Astrocyte (in vitro differentiated cells and primary cell): ENCODE data around the gene MORN5. TPM values are rescaled to one million over a fixed set of nuclear protein-coding genes. Genes with fewer than 3 reads are reported as not detected.

Source experiments
- DNase-seq: peaks from one replicate; pipeline ENCODE4 v3.0.0-alpha.2; 2010; ENCODE audit warnings: low read depth
- FAIRE-seq: peaks from 2 replicates; lab custom pipeline; 2011; peaks lifted over from hg19 to GRCh38; lab: Jason Lieb, UNC
- H2AFZ ChIP-seq: 2 replicates; pipeline ENCODE4 v1.6.0; 2012; ENCODE audit warnings: low read depth, low read length, inconsistent platforms
- H3K27ac ChIP-seq: 2 replicates; pipeline ENCODE4 v1.5.1; 2011; ENCODE audit warnings: low read depth, low read length, inconsistent platforms
- H3K27me3 ChIP-seq: 2 replicates; pipeline ENCODE4 v1.6.0; 2011; ENCODE audit warnings: low read length, inconsistent platforms; ENCODE audit not compliant: insufficient read depth
- H3K36me3 ChIP-seq: 2 replicates; pipeline ENCODE4 v1.5.1; 2011; ENCODE audit warnings: low read length, inconsistent platforms; ENCODE audit not compliant: insufficient read depth
- H3K4me1 ChIP-seq: 2 replicates; pipeline ENCODE4 v1.5.1; 2011; ENCODE audit warnings: low read length, inconsistent platforms; ENCODE audit not compliant: insufficient read depth
- H3K4me2 ChIP-seq: 2 replicates; pipeline ENCODE4 v1.6.0; 2012; ENCODE audit warnings: low read length, inconsistent platforms
- H3K4me3 ChIP-seq: 2 replicates; pipeline ENCODE4 v1.5.1; 2011; ENCODE audit warnings: low read depth, mild to moderate bottlenecking, low read length, inconsistent platforms; ENCODE audit not compliant: insufficient read depth
- H3K79me2 ChIP-seq: 2 replicates; pipeline ENCODE4 v1.6.0; 2012; ENCODE audit warnings: mild to moderate bottlenecking, low read length, inconsistent platforms; ENCODE audit not compliant: insufficient read depth
- H3K9ac ChIP-seq: 2 replicates; pipeline ENCODE4 v1.6.0; 2012; ENCODE audit warnings: mild to moderate bottlenecking, low read length, inconsistent platforms
- H3K9me3 ChIP-seq: 2 replicates; pipeline ENCODE4 v1.5.1; 2012; ENCODE audit warnings: low read depth, mild to moderate bottlenecking, low read length, inconsistent platforms; ENCODE audit not compliant: insufficient read depth
- H4K20me1 ChIP-seq: 2 replicates; pipeline ENCODE4 v1.6.0; 2012; ENCODE audit warnings: low read length, inconsistent platforms; ENCODE audit not compliant: insufficient read depth
- H3K27ac Mint-ChIP-seq: one replicate; pipeline ENCODE4 v1.8.0; 2021; ENCODE audit warnings: mild to moderate bottlenecking, mixed read lengths; ENCODE audit not compliant: unreplicated experiment
- H3K27me3 Mint-ChIP-seq: one replicate; pipeline ENCODE4 v1.8.0; 2021; ENCODE audit warnings: low read depth, mixed read lengths; ENCODE audit not compliant: unreplicated experiment
- H3K36me3 Mint-ChIP-seq: one replicate; pipeline ENCODE4 v1.8.0; 2021; ENCODE audit warnings: low read depth, mixed read lengths; ENCODE audit not compliant: unreplicated experiment
- H3K4me1 Mint-ChIP-seq: one replicate; pipeline ENCODE4 v1.8.0; 2021; ENCODE audit warnings: low read depth, mixed read lengths; ENCODE audit not compliant: unreplicated experiment
- H3K4me3 Mint-ChIP-seq: one replicate; pipeline ENCODE4 v1.8.0; 2021; ENCODE audit warnings: mild to moderate bottlenecking, moderate library complexity, mixed read lengths; ENCODE audit not compliant: unreplicated experiment
- H3K9me3 Mint-ChIP-seq: one replicate; pipeline ENCODE4 v1.8.0; 2021; ENCODE audit warnings: mild to moderate bottlenecking, mixed read lengths; ENCODE audit not compliant: unreplicated experiment
- EZH2 ChIP-seq: IDR thresholded peaks from 2 replicates; pipeline ENCODE4 v1.6.1; 2012; ENCODE audit warnings: mild to moderate bottlenecking, low read length, inconsistent platforms; ENCODE audit not compliant: insufficient read depth
- total RNA-seq: library from RNA; stranded (reverse); gene quantifications from 2 replicates; pipeline ENCODE4 v1.2.1, GENCODE V29; 2021
- TF ChIP-seq, protein P1 (sequence below): IDR thresholded peaks from 2 replicates; pipeline ENCODE4 v1.5.1; 2011; ENCODE audit warnings: low read depth, mild to moderate bottlenecking, inconsistent platforms, low read length, moderate library complexity; ENCODE audit not compliant: insufficient read depth

Gene MORN5
- total RNA-seq, 1 donor from 2014 or later: not detected

DNA sequence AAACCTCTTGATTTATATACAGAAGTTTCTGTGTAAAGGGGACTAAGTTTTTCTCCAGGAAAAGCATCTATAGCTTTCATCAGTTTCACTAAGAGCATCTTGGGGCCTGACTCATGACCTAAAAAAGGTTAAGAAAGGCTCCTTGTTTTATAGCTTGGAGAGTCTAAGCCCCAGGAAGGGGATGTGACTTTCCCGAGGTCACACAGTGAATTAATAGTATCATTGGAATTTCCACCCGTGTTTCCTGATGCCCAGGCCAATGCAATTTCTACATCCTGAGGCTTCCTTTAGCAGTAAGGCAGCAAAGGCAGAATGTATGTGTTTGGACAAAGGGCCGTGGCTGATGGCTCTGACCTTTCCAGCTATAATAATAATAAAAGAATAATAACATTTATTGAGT lies 8.6 kb downstream of the MORN5 start:
- H3K27me3 Mint-ChIP-seq: peaks cover 40% of the 10 kb centered on the region
- no peak for FAIRE-seq

GRCh38 chr9:122172131-122172530 lies 12.4 kb downstream of the MORN5 start:
- DNase-seq (no peak), FAIRE-seq (no peak)
- H3K36me3 Mint-ChIP-seq: no peaks in the 10 kb centered on the region
- peaks cover 32% of the 10 kb centered on the region for H3K27me3 Mint-ChIP-seq
- Histone ChIP-seq H3K9me3 (no peaks in the 10 kb centered on the region), H3K4me2 (no peak overlapping the region), H3K79me2 (no peaks in the 10 kb centered on the region), H3K4me3 (no peak overlapping the region), H3K9ac (no peak overlapping the region), H3K27me3 (peaks cover 30% of the 10 kb centered on the region), H4K20me1 (no peaks in the 10 kb centered on the region), H2AFZ (no peak overlapping the region), H3K4me1 (no peaks in the 10 kb centered on the region), H3K36me3 (no peaks in the 10 kb centered on the region), H3K27ac (no peak overlapping the region)
- H3K4me3 Mint-ChIP-seq: no peak overlapping the region
- TF ChIP-seq, protein P1, sequence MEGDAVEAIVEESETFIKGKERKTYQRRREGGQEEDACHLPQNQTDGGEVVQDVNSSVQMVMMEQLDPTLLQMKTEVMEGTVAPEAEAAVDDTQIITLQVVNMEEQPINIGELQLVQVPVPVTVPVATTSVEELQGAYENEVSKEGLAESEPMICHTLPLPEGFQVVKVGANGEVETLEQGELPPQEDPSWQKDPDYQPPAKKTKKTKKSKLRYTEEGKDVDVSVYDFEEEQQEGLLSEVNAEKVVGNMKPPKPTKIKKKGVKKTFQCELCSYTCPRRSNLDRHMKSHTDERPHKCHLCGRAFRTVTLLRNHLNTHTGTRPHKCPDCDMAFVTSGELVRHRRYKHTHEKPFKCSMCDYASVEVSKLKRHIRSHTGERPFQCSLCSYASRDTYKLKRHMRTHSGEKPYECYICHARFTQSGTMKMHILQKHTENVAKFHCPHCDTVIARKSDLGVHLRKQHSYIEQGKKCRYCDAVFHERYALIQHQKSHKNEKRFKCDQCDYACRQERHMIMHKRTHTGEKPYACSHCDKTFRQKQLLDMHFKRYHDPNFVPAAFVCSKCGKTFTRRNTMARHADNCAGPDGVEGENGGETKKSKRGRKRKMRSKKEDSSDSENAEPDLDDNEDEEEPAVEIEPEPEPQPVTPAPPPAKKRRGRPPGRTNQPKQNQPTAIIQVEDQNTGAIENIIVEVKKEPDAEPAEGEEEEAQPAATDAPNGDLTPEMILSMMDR: no peak
- no peak for TF ChIP-seq EZH2
- H3K27ac Mint-ChIP-seq: no peak overlapping the region
- H3K9me3 Mint-ChIP-seq: peaks cover 7% of the 10 kb centered on the region
- H3K4me1 Mint-ChIP-seq: no peaks in the 10 kb centered on the region

More for the DNA sequence above, 8.6 kb downstream of the MORN5 start:
- Histone ChIP-seq H3K79me2 (no peaks in the 10 kb centered on the region), H3K27me3 (peaks cover 31% of the 10 kb centered on the region), H2AFZ (no peak overlapping the region), H3K27ac (no peak overlapping the region), H4K20me1 (no peaks in the 10 kb centered on the region), H3K4me2 (no peak overlapping the region), H3K4me3 (no peak overlapping the region), H3K36me3 (no peaks in the 10 kb centered on the region), H3K9me3 (no peaks in the 10 kb centered on the region), H3K9ac (no peak overlapping the region), H3K4me1 (no peaks in the 10 kb centered on the region)
- Mint-ChIP-seq H3K4me1 (no peaks in the 10 kb centered on the region), H3K4me3 (no peak overlapping the region), H3K9me3 (peaks cover 21% of the 10 kb centered on the region), H3K36me3 (peaks cover 2% of the 10 kb centered on the region), H3K27ac (no peak overlapping the region)
- DNase-seq: no peak
- TF ChIP-seq, protein P1: no peak
- TF ChIP-seq EZH2: no peak

DNA sequence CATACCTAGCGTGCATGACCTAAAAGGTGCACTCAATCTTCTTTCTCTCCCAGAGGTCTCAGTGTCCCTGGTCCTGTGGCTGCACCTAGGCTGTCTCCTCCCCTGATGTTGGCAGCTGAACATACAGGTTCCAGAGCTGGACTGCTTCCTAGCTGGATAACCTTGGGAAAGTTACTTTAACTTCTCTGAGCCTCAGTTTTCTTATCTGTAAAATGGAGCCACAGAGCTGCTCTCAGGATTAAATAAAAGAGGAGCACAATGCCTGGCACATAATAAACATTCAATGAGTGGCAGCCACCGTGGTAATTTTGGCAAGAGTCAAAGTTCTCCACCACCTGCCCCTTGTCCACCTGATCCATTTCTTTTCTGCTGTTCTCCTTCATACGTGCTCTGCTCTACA lies 14.0 kb downstream of the MORN5 start:
- no peaks in the 10 kb centered on the region for H4K20me1 ChIP-seq
- Mint-ChIP-seq H3K27ac (no peak overlapping the region), H3K9me3 (peaks cover 3% of the 10 kb centered on the region), H3K4me3 (no peak overlapping the region), H3K27me3 (peaks cover 33% of the 10 kb centered on the region), H3K36me3 (no peaks in the 10 kb centered on the region), H3K4me1 (no peaks in the 10 kb centered on the region)
- H3K9ac ChIP-seq: no peak overlapping the region
- no peaks in the 10 kb centered on the region for H3K79me2 ChIP-seq
- DNase-seq: no peak
- no peak overlapping the region for H3K4me2 ChIP-seq
- H3K36me3 ChIP-seq: no peaks in the 10 kb centered on the region
- H3K9me3 ChIP-seq: no peaks in the 10 kb centered on the region
- no peak overlapping the region for H2AFZ ChIP-seq
- H3K4me3 ChIP-seq: no peak overlapping the region
- peaks cover 31% of the 10 kb centered on the region for H3K27me3 ChIP-seq
- TF ChIP-seq, protein P1: no peak
- no peak for TF ChIP-seq EZH2
- H3K4me1 ChIP-seq: no peaks in the 10 kb centered on the region
- FAIRE-seq: no peak
- H3K27ac ChIP-seq: no peak overlapping the region
